ENCODE results near the gene GCN1.

- TF ChIP-seq POLR2A (IDR thresholded peaks at IDR 0.05; ENCODE audit: low read depth, low read length) (no peak), POLR2AphosphoS5 (IDR thresholded peaks at IDR 0.05; ENCODE audit: low read depth, low read length) (no peak), SPI1 (IDR thresholded peaks at IDR 0.05; ENCODE audit: low read depth, low read length) (no peak), TAF1 (IDR thresholded peaks at IDR 0.05; ENCODE audit: low read depth, low read length) (no peak), PAX5 (IDR thresholded peaks at IDR 0.05; ENCODE audit: insufficient read depth, low read length, severe bottlenecking) (no peak), POU2F2 (IDR thresholded peaks at IDR 0.05; ENCODE audit: low read depth, low read length) (no peak)
These were observed 104.3 kb downstream of the GCN1 start for GRCh38 chr12:120090206-120090605.
